ENCODE measurements around the gene PRTN3.

DNA sequence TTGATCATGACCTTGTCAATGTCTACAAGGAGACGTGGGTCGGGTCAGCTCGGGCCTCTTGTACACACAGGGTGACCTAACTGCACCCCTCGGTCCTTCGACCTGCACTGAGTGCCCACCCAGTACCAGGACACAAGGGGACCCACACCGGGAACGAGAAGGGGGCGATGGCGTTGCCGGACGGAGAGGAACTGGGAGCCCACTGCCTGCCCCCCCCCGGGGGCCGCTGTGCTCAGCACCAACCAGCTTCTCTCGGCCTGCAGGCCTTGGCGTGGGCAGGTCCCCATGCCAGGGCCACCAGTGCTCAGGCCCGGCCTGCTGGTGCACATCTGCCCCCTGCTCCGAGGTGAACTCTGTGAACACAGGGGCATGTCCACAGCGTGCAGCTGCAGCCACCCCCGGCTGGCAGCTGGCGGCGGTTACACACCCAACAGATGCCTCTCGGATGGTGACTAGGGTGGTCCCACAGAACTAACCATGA lies 32.8 kb downstream of the PRTN3 start:
- TF ChIP-seq, protein P1, sequence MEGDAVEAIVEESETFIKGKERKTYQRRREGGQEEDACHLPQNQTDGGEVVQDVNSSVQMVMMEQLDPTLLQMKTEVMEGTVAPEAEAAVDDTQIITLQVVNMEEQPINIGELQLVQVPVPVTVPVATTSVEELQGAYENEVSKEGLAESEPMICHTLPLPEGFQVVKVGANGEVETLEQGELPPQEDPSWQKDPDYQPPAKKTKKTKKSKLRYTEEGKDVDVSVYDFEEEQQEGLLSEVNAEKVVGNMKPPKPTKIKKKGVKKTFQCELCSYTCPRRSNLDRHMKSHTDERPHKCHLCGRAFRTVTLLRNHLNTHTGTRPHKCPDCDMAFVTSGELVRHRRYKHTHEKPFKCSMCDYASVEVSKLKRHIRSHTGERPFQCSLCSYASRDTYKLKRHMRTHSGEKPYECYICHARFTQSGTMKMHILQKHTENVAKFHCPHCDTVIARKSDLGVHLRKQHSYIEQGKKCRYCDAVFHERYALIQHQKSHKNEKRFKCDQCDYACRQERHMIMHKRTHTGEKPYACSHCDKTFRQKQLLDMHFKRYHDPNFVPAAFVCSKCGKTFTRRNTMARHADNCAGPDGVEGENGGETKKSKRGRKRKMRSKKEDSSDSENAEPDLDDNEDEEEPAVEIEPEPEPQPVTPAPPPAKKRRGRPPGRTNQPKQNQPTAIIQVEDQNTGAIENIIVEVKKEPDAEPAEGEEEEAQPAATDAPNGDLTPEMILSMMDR (IDR thresholded peaks at IDR 0.05), result no peak
- TF ChIP-seq EP300 (IDR thresholded peaks at IDR 0.05) (no peak), POLR2A (IDR thresholded peaks at IDR 0.05) (no peak)

All from suprapubic skin (tissue), 3 donors.